HG03097 (cell line): ENCODE measurements around the gene GOLIM4.

Experiments used
- ATAC-seq: cut with Tn5 transposase; IDR thresholded peaks from one replicate; pipeline ENCODE4 v1.9.1; 2021; ENCODE audit not compliant: unreplicated experiment, low FRiP score

The GOLIM4 gene

GRCh38 chr3:168100777-168101492 is 5.2 kb upstream of the GOLIM4 start:
- no peak for ATAC-seq

DNA sequence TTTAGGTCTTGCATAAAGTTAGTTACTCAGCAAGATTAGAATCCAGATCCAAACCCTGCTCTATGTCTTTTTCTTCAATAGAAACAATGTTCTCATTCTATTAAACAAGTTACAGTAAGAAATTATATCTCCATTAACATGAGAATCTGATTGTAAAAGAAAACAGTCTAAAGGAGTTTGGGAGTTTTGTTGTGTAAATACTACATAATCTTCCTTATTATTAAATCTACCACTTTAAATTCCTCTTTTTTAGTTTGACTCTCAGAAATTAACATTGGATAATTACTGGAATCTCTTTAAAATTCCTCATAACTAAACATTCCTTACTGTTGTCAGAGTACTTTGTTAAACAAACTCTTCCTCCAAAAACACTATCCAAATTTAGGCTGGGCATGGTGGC is 1.7 kb upstream of the GOLIM4 start:
- no peak for ATAC-seq

GRCh38 chr3:168096210-168096652 is 507 bp upstream of the GOLIM4 start:
- ATAC-seq: peak; percentile 7

DNA sequence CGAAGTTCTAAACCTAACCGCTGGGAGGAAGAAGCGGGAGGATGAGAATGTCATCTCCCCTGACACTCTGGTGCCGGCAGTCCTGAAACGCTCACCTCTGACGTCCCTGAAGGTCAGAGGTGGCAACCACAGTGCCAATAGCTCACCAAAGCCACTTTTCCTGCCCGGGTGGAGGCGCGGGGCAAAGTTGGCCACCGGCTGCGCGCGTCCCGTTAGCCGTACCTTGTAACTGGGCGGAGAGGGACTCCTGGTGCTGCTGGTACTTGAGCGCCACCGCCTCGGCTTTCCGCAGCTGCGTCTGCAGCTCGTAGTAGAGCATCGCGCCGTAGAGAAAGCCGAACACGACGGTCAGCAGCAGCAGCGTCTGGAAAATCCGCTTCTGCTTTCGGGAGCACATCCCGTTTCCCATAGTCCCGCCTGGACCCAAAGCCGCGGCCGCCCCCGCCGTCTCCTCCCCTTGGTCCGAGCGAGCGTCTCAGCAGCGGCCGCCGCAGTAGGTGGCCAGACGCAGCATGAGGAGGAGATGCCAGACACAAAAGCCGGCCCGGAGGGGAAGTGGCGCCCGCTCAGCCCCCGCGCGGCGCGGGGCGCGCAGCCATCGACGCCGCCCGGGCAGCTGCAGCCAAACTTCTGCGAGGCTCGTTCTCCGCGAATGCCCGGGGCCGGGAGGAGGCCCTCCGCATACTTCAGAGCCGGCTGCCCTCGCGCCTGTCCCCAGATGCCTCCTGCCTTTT is 680 bp downstream of the GOLIM4 start:
- ATAC-seq: peak; percentile 38

- ATAC-seq: no peak
These were observed 1.2 kb downstream of the GOLIM4 start for GRCh38 chr3:168094580-168094876.

DNA sequence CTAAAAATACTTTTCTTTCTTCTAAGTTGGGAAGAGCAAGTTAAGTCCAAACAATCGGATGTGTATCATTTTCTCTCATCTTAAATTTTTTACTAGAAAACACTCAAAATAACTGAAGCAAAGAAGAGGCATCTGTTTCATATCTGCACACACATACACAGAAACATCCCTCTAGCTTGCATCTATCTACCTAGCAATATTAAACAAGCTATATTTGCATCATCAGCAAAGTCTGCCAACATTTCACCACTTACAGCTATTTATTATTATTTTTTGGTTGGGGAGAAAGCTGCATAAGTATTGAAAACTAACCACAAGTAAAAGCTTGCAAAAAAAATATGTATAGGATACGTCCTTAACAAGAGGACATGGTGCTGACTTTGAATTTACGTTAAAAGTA is 1.9 kb downstream of the GOLIM4 start:
- ATAC-seq: no peak

DNA sequence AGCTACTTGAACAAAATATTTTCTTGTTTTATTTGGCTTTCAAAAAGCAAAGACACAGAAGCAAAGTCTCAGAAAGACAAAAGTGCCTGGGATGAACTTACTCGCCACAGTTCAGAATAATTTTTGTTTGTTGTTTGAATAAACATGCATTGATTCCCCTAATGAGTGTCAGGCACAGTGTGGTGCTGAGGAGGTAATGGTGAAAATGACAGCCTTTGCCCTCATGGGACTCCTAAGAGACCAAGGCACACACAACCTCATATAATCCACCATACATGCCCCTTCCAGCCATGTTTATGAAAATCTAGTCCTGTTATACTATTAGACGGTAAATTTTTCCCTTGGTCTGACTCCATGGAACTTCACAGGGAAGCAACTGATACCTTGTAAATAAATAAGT is 2.5 kb downstream of the GOLIM4 start:
- no peak for ATAC-seq

DNA sequence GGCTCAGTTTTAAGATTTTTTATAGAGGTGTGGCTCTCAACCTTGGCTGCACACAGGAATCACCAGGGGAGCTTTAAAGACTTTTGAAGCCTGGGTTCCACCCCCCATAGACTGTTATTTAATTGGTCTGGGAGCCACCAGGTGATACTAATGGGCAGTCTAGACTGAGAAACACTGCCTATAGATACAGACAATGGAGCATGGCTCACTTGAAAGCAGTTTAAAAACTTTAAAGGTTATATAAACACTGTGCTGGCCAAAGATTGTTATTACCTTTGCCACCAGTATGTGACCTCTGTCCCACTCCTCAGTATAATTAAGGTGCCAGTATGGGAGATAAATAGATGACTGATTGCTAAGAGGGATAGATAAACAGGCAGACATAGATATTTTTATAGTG is 3.8 kb downstream of the GOLIM4 start:
- ATAC-seq: no peak

DNA sequence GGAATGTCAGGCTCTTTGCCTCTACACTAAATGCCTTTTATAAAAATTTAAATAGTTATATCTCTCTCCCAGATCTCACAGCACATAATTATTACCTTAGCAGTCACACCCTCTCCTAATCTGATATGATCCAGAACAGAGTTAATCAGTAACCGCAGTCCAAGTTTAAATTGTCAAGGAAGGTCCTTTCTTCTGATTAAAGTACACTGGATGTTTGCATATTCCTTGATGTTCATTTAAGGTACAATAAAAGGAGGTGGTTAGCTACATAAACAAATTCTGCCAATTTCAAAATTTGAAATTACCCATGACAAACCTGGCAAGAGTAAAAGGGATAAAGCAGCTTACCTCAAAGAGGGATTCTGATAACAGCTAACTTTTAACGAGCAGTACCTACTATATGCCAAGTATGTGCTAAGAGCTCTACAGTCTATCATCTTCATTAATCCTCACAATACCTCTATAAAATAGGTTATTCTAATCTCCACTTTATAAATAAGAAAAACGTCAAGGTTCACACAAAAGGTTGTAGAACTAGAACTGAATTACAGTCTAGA is 4.3 kb downstream of the GOLIM4 start:
- no peak for ATAC-seq

DNA sequence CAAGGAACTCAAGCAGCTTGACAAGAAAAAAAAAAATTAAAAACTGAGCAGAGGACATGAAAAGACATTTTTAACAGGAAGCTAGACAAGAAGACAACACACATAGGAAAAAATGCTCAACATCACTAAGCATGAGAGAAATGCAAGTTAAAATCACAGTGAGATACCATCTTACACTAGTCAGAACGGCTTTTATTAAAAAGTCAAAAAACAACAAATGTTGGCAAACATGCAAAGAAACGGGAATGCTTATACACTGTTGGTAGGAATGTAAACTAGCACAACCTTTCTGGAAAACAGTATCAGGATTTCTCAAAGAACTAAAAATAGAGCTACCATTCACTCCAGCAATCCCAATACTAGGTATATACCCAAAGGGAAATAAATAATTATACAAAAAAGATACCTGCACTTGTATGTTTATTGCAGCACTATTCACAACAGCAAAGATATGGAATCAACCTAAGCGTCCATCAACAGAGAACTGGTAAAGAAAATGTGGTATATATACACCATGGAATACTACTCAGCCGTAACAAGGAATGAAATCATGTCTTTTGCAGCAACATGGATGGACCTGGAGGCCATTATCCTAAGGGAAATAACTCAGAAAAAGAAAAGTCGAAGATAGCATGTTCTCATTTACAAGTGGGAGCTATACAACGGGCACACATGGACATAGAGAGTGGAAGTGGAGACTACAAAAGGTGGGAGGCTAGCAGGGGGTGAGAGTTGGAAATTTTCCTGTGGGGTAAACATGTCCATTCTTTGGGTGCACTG is 5.2 kb downstream of the GOLIM4 start:
- ATAC-seq: no peak

- ATAC-seq: no peak
These were observed 6.4 kb downstream of the GOLIM4 start for GRCh38 chr3:168089179-168089771.

DNA sequence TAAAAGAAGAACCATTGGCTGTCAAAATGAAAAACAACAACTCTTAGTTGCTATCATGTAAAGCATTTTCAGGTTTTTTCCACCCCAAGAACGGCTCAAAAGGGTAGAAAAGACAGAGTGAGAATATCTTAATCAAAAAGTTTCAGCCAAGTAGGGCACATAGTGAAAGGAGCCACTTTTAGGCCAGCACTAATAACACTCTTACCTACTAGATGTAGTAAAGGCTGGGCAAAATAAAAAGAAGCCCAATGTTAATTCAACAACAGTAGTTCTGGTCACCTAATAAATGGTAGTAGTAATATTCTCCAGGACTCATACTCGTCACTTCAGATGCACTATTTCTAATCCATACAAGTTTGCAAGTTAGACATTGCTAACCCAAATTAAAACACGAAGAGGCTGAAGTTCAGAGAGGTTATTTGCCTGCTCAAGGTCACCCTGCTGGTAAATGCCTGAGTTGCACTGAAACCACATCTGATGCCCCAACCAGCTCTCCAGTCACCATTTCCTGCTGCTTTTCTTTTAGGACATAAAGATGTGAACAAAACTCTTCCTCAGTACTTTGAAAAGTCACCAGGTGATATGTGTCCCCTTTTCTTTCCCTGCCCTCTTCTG is 7.5 kb downstream of the GOLIM4 start:
- peak; percentile 53 for ATAC-seq

DNA sequence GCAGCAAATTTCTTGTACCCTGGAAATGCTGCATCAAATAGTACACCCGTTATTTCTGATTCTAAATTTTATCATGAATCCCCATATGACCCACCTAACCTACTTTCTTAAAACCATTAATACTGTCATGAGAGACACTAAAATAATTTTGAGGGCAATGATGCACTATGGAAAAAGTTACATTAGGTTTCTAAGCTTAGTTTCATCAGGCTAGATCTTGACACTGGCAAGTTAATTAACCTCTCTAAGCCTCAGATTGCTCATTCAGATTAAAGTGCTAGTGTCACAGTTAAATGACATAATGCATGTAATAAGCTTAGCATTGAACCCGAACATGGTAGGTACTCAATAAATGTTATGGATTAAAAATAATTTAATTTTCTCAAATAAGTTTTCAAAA is 8.2 kb downstream of the GOLIM4 start:
- no peak for ATAC-seq

DNA sequence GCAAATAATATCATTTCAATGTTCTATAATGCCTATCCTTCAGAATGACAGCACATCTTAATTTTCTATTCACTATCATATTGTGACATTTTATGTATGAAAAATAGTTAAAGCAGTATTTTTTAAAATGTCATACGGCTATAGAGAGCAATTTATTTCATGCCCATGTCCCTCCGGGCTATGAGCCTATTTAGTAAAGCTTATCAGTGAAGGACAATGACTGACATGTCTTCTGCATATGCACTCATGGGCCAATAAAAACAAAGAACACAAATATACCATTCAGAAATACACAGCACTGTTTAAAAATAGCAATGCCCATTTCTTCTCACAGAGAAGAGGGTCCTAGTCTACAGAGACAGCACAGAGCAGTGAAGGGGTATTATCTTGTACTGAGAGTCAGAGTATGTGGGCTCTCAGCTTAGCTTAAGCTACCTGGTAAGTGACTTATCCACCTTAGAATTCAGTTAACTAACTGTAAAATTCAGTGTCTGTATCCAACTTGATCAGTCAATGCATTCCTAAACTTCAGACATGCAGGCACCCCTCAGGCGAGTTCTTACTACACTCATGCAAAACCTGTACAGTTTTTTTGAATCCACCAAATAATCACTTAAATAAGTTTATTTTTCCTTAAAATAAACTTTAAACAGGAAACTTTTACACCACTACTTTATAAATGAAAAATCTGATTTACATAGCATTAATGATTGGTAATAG is 9.0 kb downstream of the GOLIM4 start:
- no peak for ATAC-seq

DNA sequence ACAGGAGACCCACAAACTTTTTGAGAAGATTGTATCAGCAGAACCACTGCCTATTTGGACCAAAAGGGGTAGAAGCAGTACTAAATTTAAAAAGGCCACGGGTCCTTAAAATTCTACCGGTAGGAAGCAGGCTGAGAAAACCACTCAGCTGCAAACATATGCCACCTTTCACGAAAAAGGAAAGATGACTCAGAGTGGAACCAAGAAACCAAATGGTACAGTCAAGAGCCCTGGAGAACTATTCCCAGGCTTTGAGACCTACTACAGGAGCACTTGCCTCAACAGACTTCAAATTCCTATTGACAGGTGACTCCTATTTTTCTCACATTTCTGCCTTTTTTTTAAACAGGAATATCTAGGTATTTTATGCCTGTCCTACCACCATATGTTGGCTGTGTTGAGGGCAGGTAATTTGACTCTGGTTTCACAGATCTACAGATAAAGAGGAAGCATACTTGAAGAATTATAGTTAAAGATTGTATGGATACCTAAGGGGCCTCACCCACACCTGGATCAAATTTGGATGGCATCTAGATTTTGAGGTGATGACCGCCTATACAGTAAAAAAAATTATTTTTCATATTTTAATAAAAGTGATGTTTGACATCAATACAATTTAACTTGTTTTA is 10.1 kb downstream of the GOLIM4 start:
- ATAC-seq: peak; percentile 76

GRCh38 chr3:168083906-168084305 is 11.8 kb downstream of the GOLIM4 start:
- no peak for ATAC-seq

GRCh38 chr3:168081856-168082255 is 13.9 kb downstream of the GOLIM4 start:
- no peak for ATAC-seq

DNA sequence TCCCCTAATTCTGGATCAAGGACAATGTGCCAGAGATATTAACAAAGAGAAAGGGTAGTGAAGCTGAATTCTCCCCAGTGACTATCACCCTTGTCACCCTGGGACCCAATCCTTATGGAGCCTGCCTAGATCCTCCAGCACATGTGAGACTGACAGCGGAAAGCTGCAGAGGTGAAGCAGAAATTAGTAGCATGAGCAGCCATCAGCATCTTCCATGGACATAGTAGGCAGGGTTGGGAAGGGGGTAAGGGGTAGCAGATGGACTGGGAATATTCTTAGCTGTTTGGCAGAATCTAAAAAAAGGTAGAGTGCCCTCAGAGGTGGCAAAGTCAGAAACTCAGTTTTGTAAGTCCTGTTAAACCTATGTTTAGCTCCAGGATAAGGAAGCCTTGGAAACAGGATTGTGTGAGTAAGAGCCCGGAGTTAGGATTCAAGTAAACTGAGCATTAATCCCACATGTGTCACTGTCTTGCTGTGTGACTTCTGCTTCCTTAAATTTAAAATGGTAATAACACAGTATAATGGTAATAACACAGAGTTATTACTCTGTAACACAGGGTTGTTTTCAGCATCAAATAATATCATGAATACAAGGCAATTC is 14.5 kb downstream of the GOLIM4 start:
- ATAC-seq: no peak
